Breast epithelium (tissue), 4 donors: ENCODE results near the gene KIAA1217. TPM values are rescaled to one million over a fixed set of nuclear protein-coding genes. Genes with fewer than 3 reads are reported as not detected.

Experiments
- DNase-seq, 2 donors: peaks; one replicate each; pipeline ENCODE4 v3.0.0-alpha.2; 2019; ENCODE audit warnings: low spot score in 2 of 2
- H3K27ac ChIP-seq, 2 donors: fragments of 200-600 bp; sonication (generic) in 1 of 2; one replicate each; pipeline ENCODE4 v1.5.1; 2016 to 2019; ENCODE audit warnings: mild to moderate bottlenecking in 1 of 2
- H3K27me3 ChIP-seq, 2 donors: fragments of 200-600 bp; sonication (generic) in 1 of 2; one replicate each; pipeline versions ENCODE4 v1.5.1 to v1.6.0; 2017 to 2019; ENCODE audit warnings: control low read depth in 1 of 2, mild to moderate bottlenecking in 1 of 2
- H3K36me3 ChIP-seq: fragments of 200-600 bp; one replicate; pipeline ENCODE4 v1.5.1; 2019
- H3K4me1 ChIP-seq, 2 donors: fragments of 200-600 bp; sonication (generic); one replicate each; pipeline ENCODE4 v1.5.1; 2016 to 2019; ENCODE audit warnings: control low read depth in 1 of 2
- H3K4me3 ChIP-seq, 3 donors: fragments of 200-600 bp; sonication (generic); 1 replicate in 2 of 3; 2 replicates in 1 of 3; pipeline ENCODE4 v1.5.1; 2016 to 2019; ENCODE audit warnings: mild to moderate bottlenecking in 3 of 3, moderate library complexity in 2 of 3
- H3K9me3 ChIP-seq, 2 donors: fragments of 200-600 bp; sonication (generic) in 1 of 2; one replicate each; pipeline ENCODE4 v1.5.1; 2016 to 2019; ENCODE audit warnings: control low read depth in 1 of 2
- POLR2A ChIP-seq: fragments of 450-650 bp; IDR thresholded peaks from one replicate; pipeline ENCODE4 v1.6.1; 2016; ENCODE audit warnings: antibody characterized with exemption, mild to moderate bottlenecking, moderate library complexity
- POLR2AphosphoS5 ChIP-seq, 3 donors: sonication (generic); formaldehyde crosslinking; IDR thresholded peaks; one replicate each; pipeline ENCODE4 v1.6.1; 2017; ENCODE audit warnings: antibody characterized with exemption in 3 of 3
- intact Hi-C: fragments of 100-400 bp; cut with DNase I; formaldehyde crosslinking; loops from one replicate; pipeline ENCODE4 v1.15.1; 2023; ENCODE audit warnings: low total_unique reads
- total RNA-seq, 3 donors: library from RNA; depleted of rRNA; stranded (reverse); fragments of >200 nt; gene quantifications; one replicate each; pipeline ENCODE4 v1.1.0, GENCODE V29; 2016
- TF ChIP-seq, protein P1 (sequence below), 3 donors: fragments of 450-650 bp; IDR thresholded peaks; one replicate each; pipeline ENCODE4 v1.5.1; 2016 to 2017; ENCODE audit warnings: antibody characterized with exemption in 3 of 3, mild to moderate bottlenecking in 3 of 3, moderate library complexity in 3 of 3

KIAA1217 gene
- total RNA-seq, 3 donors from 2014 or later: 19.7 to 154 (median 83.6) TPM

DNA sequence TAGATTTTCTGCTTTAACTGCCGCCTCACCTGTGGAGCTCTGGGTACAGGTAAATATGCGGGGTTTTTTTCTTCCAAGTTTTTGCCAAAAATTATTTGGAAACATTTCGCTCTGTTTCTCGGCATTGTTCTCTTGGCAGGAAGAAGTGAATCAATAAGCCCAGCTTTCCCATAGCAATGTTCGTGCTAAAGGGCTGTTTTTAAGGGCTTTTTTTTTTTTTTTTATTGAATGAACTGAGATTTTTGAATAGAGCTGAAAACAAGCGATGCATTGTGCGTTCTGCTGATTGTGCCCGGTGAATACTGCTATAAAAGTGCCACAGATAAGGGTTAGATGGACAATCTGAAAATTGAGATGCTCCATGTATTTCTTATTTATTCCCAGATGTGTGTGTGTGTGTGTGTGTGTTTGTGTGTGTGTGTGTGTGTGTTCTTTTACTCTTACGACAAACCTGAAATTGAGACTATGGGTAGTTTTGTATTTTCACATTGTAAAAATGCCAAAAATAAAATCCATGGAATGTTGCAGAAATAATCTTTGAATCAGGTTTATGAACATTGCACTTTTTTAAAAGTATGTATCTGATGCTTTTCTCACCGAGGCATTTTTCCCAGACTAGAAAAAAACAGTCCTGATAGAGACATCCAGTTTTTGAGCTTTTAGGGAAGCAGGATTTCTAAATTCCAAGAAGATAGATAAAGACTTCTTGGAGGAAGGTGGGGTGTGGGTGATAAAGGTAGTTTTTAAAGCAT is 30.5 kb downstream of the KIAA1217 start:
- Histone ChIP-seq H3K4me1 (peaks cover 0 to 16% of the 10 kb centered on the region in 2 donors), H3K27ac (peak overlapping the region; percentile 85 to 91), H3K9me3 (no peaks in the 10 kb centered on the region), H3K4me3 (peak overlapping the region in 2 of 3 donors; percentile 50 to 55), H3K27me3 (no peaks in the 10 kb centered on the region), H3K36me3 (no peaks in the 10 kb centered on the region)
- intact Hi-C loops: no loop called here
- no peak for DNase-seq
- no peak for TF ChIP-seq POLR2AphosphoS5 (IDR thresholded peaks at IDR 0.05)
- no peak for TF ChIP-seq POLR2A
- TF ChIP-seq, protein P1, sequence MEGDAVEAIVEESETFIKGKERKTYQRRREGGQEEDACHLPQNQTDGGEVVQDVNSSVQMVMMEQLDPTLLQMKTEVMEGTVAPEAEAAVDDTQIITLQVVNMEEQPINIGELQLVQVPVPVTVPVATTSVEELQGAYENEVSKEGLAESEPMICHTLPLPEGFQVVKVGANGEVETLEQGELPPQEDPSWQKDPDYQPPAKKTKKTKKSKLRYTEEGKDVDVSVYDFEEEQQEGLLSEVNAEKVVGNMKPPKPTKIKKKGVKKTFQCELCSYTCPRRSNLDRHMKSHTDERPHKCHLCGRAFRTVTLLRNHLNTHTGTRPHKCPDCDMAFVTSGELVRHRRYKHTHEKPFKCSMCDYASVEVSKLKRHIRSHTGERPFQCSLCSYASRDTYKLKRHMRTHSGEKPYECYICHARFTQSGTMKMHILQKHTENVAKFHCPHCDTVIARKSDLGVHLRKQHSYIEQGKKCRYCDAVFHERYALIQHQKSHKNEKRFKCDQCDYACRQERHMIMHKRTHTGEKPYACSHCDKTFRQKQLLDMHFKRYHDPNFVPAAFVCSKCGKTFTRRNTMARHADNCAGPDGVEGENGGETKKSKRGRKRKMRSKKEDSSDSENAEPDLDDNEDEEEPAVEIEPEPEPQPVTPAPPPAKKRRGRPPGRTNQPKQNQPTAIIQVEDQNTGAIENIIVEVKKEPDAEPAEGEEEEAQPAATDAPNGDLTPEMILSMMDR (IDR thresholded peaks at IDR 0.05): no peak

DNA sequence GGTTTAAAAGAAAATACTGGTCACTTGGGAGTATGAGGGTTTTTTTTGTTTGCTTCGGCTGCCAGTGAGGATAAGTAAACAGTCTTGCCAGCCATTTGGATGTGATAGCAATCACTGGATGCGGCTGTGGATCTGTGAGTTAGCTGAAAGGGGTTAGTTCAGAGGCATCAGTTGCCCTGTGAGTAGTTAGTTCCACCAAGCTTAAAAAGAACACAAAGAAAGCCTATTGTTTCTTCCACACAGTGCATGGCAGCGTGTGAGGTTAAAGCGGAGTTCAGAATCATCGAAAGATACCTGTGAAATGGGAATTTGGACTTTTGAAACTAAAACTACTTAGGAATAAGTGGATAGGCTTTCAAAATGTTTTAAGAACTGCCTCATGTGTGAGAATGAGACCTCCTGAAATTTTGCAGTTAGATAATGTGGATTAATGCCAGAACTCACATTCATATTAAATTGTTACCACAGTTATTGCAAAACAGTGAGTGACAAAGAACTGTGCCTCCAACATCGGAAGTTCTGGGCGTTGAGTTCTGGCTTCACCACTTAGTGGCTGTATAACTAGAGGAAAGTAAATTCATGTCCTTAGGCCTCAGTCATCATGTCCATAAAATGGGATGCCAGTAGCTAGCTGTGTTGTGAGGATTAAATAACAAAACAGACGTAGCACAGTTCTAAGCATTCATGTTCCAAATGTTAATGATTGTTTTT is 31.3 kb downstream of the KIAA1217 start:
- no peak for DNase-seq
- H3K27me3 ChIP-seq: no peaks in the 10 kb centered on the region
- H3K9me3 ChIP-seq: no peaks in the 10 kb centered on the region
- TF ChIP-seq, protein P1 (IDR thresholded peaks at IDR 0.05): no peak
- peak in 2 of 3 donors; percentile 30 to 43 for TF ChIP-seq POLR2AphosphoS5 (IDR thresholded peaks at IDR 0.05)
- TF ChIP-seq POLR2A: no peak
- peaks cover 0 to 16% of the 10 kb centered on the region in 2 donors for H3K4me1 ChIP-seq
- H3K36me3 ChIP-seq: no peaks in the 10 kb centered on the region
- H3K27ac ChIP-seq: peak overlapping the region; percentile 85 to 91
- intact Hi-C loops: no loop called here
- H3K4me3 ChIP-seq: peak overlapping the region in 2 of 3 donors; percentile 50 to 55

DNA sequence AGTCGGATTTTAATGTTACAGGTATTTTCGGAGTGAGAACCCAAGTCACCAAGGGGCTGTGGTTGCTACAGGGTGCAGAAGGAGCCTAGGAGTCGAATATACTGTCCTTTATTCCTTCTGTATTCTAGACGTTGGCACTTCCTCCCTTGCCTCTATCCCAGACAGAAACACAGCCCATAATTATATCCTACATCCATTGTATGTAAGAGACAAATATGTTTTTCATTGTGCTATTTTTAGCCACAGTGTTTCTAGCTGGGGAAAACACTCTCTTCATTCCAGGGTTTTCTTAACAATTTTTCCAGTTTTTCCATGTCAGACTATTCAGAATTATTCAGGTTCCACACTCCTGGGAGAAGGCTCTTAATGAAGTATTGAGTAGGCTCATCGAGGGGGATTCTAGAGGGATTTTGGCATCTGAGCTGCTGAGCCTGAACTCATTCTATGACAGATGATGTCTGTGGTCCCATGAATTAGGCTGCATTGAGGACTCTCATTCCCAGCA is 32.6 kb downstream of the KIAA1217 start:
- TF ChIP-seq POLR2AphosphoS5 (IDR thresholded peaks at IDR 0.05) (no peak), POLR2A (no peak)
- TF ChIP-seq, protein P1 (IDR thresholded peaks at IDR 0.05): no peak
- Histone ChIP-seq H3K36me3 (no peaks in the 10 kb centered on the region), H3K27ac (peak overlapping the region; percentile 85 to 91), H3K9me3 (no peaks in the 10 kb centered on the region), H3K4me1 (peaks cover 0 to 16% of the 10 kb centered on the region in 2 donors), H3K27me3 (no peaks in the 10 kb centered on the region), H3K4me3 (peak overlapping the region in 2 of 3 donors; percentile 50 to 55)
- intact Hi-C loops: no loop called here
- no peak for DNase-seq

DNA sequence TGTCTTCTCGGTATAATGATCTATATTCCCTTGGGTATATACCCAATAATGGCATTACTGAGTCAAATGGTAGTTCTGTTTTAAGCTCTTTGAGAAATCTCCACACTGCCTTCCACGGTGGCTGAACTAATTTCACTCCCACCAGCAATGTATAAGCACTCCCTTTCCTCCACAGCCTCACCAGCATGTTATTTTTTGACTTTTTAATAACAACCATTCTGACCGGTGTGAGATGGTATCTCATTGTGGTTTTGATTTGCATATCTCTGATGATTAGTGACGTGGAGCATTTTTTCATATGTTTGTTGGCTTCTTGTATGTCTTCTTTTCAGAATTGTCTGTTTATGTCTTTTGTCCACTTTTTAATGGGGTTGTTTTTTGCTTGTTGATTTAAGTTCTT is 33.6 kb downstream of the KIAA1217 start:
- Histone ChIP-seq H3K4me1 (peaks cover 0 to 13% of the 10 kb centered on the region in 2 donors), H3K27me3 (no peaks in the 10 kb centered on the region), H3K36me3 (no peaks in the 10 kb centered on the region), H3K27ac (peak overlapping the region; percentile 85 to 91), H3K4me3 (no peak overlapping the region), H3K9me3 (no peaks in the 10 kb centered on the region)
- no peak for TF ChIP-seq POLR2AphosphoS5 (IDR thresholded peaks at IDR 0.05)
- TF ChIP-seq POLR2A: no peak
- TF ChIP-seq, protein P1 (IDR thresholded peaks at IDR 0.05): no peak
- DNase-seq: no peak
- intact Hi-C loops: no loop called here

DNA sequence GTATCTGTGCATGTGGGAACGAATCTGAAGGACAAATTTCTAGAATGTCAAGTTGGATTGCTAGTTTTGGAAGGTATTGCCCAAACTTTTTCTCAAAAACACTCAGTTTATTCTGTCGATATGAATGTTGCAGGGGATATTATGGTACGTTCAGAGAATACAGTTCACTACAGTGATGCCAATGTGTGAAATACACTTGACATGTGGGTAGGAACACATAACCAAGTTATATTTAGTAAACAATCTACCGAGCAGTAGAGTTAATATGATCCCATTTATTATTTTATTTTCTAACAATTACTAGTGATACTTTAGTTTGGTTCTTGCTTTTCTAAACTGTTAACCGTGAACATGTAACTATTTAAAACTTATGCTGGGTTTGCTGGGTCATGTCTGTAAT is 37.4 kb downstream of the KIAA1217 start:
- Histone ChIP-seq H3K27me3 (no peaks in the 10 kb centered on the region), H3K4me1 (peaks cover 0 to 18% of the 10 kb centered on the region in 2 donors), H3K36me3 (no peaks in the 10 kb centered on the region), H3K9me3 (no peaks in the 10 kb centered on the region), H3K4me3 (no peak overlapping the region), H3K27ac (no peak overlapping the region)
- intact Hi-C loops: no loop called here
- TF ChIP-seq, protein P1 (IDR thresholded peaks at IDR 0.05): no peak
- TF ChIP-seq POLR2A: no peak
- TF ChIP-seq POLR2AphosphoS5 (IDR thresholded peaks at IDR 0.05): no peak
- DNase-seq: no peak
